PC-9 (cell line): ENCODE results near the gene USP22.

Experiments used
- EZH2 ChIP-seq: fragments of 200-600 bp; sonication (generic); IDR thresholded peaks from 2 replicates; pipeline ENCODE4 v1.8.0; 2017; ENCODE audit warnings: antibody characterized with exemption, low read depth
- TF ChIP-seq, protein P1 (sequence below): fragments of 200-600 bp; sonication (generic); conservative IDR thresholded peaks from 2 replicates; pipeline ENCODE4 v1.6.1; 2017; ENCODE audit warnings: mixed run types, antibody characterized with exemption, mild to moderate bottlenecking, moderate library complexity

GRCh38 chr17:21001813-21002221 lies 41.0 kb downstream of the USP22 start:
- TF ChIP-seq, protein P1, sequence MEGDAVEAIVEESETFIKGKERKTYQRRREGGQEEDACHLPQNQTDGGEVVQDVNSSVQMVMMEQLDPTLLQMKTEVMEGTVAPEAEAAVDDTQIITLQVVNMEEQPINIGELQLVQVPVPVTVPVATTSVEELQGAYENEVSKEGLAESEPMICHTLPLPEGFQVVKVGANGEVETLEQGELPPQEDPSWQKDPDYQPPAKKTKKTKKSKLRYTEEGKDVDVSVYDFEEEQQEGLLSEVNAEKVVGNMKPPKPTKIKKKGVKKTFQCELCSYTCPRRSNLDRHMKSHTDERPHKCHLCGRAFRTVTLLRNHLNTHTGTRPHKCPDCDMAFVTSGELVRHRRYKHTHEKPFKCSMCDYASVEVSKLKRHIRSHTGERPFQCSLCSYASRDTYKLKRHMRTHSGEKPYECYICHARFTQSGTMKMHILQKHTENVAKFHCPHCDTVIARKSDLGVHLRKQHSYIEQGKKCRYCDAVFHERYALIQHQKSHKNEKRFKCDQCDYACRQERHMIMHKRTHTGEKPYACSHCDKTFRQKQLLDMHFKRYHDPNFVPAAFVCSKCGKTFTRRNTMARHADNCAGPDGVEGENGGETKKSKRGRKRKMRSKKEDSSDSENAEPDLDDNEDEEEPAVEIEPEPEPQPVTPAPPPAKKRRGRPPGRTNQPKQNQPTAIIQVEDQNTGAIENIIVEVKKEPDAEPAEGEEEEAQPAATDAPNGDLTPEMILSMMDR: no peak
- TF ChIP-seq EZH2: no peak
